A673 (cell line): ENCODE results near the gene SDHB. TPM values are rescaled to one million over a fixed set of nuclear protein-coding genes. Genes with fewer than 3 reads are reported as not detected.

Experiments used
- BruUV-seq: library from RNA; stranded (reverse); fragments of 400-500 nt; replicated peaks from 2 replicates; lab custom pipeline; 2021; lab: Mats Ljungman, UMichigan
- CTCF ChIA-PET: fragments of 300-600 bp; sonication (Branson Sonifier 250); formaldehyde crosslinking; loops from one replicate; lab custom pipeline; 2022; ENCODE audit warnings: antibody characterized with exemption; lab: Charles Lee
- POLR2A ChIA-PET: fragments of 300-600 bp; sonication (Branson Sonifier 250); formaldehyde crosslinking; loops from one replicate; lab custom pipeline; 2022; ENCODE audit warnings: antibody characterized with exemption; ENCODE audit not compliant: low non-redundant PET; lab: Charles Lee
- DNase-seq: peaks from one replicate; pipeline ENCODE4 v3.0.0-alpha.2; 2015; ENCODE audit warnings: low spot score
- H3K27ac ChIP-seq: fragments of 200-600 bp; sonication (generic); 2 replicates; pipeline ENCODE4 v1.5.1; 2016; ENCODE audit warnings: mixed run types, low read depth, mild to moderate bottlenecking, mixed read lengths, antibody characterized with exemption, low read length; ENCODE audit not compliant: poor library complexity, severe bottlenecking
- H3K27me3 ChIP-seq: fragments of 200-600 bp; sonication (generic); replicated peaks from 2 replicates; pipeline ENCODE4 v1.6.1; 2017; ENCODE audit warnings: mixed run types, low read depth, mild to moderate bottlenecking, mixed read lengths, antibody characterized with exemption, low read length; ENCODE audit not compliant: insufficient read depth, poor library complexity
- H3K36me3 ChIP-seq: fragments of 200-600 bp; sonication (generic); 2 replicates; pipeline ENCODE4 v1.6.1; 2016; ENCODE audit warnings: mixed run types, mild to moderate bottlenecking, mixed read lengths, antibody characterized with exemption, low read length; ENCODE audit not compliant: insufficient read depth, poor library complexity, severe bottlenecking
- H3K4me1 ChIP-seq: fragments of 200-600 bp; sonication (generic); 2 replicates; pipeline ENCODE4 v1.6.1; 2017; ENCODE audit warnings: mixed run types, mild to moderate bottlenecking, mixed read lengths, antibody characterized with exemption, low read length; ENCODE audit not compliant: insufficient read depth, poor library complexity, severe bottlenecking
- H3K4me3 ChIP-seq: fragments of 200-600 bp; sonication (generic); 2 replicates; pipeline ENCODE4 v1.5.1; 2016; ENCODE audit warnings: low read depth, mixed run types, mild to moderate bottlenecking, mixed read lengths, low read length; ENCODE audit not compliant: poor library complexity, severe bottlenecking
- H3K9me3 ChIP-seq: fragments of 200-600 bp; sonication (generic); 2 replicates; pipeline ENCODE4 v1.6.1; 2016; ENCODE audit warnings: mixed run types, low read depth, mild to moderate bottlenecking, mixed read lengths, antibody characterized with exemption, low read length; ENCODE audit not compliant: poor library complexity, severe bottlenecking
- EZH2 ChIP-seq: fragments of 200-600 bp; sonication (generic); IDR thresholded peaks from 2 replicates; pipeline ENCODE4 v1.6.1; 2017; ENCODE audit warnings: borderline replicate concordance, low read depth, mild to moderate bottlenecking, mixed read lengths, antibody characterized with exemption, low read length; ENCODE audit not compliant: poor library complexity, severe bottlenecking
- intact Hi-C: fragments of 100-400 bp; cut with micrococcal nuclease; formaldehyde crosslinking; loops from one replicate; pipeline ENCODE4 v1.10.0; 2022; ENCODE audit not compliant: unreplicated experiment
- total RNA-seq: library from RNA; stranded (reverse); gene quantifications from 2 replicates; pipeline ENCODE4 v1.2.3, GENCODE V29; 2021
- TF ChIP-seq, protein P1 (sequence below): fragments of 300-800, 200-600 bp; sonication (generic); conservative IDR thresholded peaks from 2 replicates; pipeline ENCODE4 v1.5.1; 2017; ENCODE audit warnings: low read depth, mild to moderate bottlenecking, antibody characterized with exemption, low read length, moderate library complexity, mixed read lengths

Gene SDHB
- total RNA-seq, 1 experiment from 2014 or later, result 208 TPM

DNA sequence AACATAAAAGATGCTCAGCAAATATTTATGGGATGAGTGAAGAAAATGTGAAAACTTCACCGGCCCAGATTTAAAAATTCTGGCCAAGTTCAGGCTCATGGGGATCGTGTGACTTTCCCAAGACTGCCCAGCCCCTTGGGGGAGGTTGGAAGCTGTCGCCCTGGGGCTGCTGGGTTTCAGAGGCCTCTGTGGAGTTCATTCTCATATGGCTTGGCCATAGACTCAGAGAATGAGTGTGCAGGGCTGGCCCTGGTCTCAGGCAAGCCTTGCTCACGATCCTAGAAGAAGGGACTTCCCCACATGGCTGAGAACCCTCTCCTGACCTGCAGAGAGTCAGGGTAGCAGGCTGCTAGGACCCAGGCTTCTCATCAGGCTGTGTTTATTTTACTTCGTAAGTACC lies 40.8 kb upstream of the SDHB start:
- DNase-seq, result no peak
- Histone ChIP-seq H3K9me3 (no peaks in the 10 kb centered on the region), H3K27ac (no peak overlapping the region), H3K4me1 (peaks cover under 1% of the 10 kb centered on the region), H3K36me3 (no peaks in the 10 kb centered on the region), H3K4me3 (no peak overlapping the region), H3K27me3 (no peaks in the 10 kb centered on the region)
- TF ChIP-seq EZH2, result no peak
- TF ChIP-seq, protein P1, sequence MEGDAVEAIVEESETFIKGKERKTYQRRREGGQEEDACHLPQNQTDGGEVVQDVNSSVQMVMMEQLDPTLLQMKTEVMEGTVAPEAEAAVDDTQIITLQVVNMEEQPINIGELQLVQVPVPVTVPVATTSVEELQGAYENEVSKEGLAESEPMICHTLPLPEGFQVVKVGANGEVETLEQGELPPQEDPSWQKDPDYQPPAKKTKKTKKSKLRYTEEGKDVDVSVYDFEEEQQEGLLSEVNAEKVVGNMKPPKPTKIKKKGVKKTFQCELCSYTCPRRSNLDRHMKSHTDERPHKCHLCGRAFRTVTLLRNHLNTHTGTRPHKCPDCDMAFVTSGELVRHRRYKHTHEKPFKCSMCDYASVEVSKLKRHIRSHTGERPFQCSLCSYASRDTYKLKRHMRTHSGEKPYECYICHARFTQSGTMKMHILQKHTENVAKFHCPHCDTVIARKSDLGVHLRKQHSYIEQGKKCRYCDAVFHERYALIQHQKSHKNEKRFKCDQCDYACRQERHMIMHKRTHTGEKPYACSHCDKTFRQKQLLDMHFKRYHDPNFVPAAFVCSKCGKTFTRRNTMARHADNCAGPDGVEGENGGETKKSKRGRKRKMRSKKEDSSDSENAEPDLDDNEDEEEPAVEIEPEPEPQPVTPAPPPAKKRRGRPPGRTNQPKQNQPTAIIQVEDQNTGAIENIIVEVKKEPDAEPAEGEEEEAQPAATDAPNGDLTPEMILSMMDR, result no peak
- intact Hi-C loops, result no loop called here
- POLR2A ChIA-PET, result no interaction called here
- CTCF ChIA-PET, result no interaction called here
- BruUV-seq, result no TSS peak

DNA sequence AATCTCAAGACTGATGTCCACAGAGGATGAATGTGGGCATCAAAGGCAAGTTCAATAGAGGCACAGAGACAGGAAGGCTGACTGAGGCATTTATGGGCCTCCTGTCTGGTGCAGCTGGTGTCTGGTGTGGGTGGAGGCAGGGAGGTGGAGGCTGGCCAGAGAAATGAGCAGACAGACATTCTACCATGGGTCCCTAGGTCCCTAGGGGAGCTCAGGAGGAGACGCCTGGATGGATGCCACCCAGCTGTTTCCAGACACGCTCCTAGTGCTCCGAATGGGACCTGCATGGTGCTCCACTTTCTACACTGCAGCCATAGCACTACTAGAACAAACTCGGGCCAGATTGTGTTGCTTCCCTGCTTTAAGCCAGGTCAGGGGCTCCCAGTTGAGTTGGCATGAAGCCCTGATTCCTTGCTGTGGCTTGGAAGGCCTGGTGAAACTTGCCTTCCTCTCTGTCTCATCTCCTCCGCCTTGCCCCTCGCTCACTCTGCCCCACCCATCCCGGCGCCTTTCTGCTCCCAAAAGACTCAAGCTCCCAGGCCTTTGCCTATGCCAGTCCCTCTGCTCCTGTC lies 40.1 kb upstream of the SDHB start:
- intact Hi-C loops, result no loop called here
- H3K9me3 ChIP-seq, result no peaks in the 10 kb centered on the region
- H3K4me1 ChIP-seq, result no peaks in the 10 kb centered on the region
- no peaks in the 10 kb centered on the region for H3K27me3 ChIP-seq
- H3K4me3 ChIP-seq, result no peak overlapping the region
- TF ChIP-seq, protein P1, result no peak
- TF ChIP-seq EZH2, result no peak
- no peak overlapping the region for H3K27ac ChIP-seq
- no peak for DNase-seq
- ChIA-PET POLR2A (no interaction called here), CTCF (no interaction called here)
- no peaks in the 10 kb centered on the region for H3K36me3 ChIP-seq
- no TSS peak for BruUV-seq

DNA sequence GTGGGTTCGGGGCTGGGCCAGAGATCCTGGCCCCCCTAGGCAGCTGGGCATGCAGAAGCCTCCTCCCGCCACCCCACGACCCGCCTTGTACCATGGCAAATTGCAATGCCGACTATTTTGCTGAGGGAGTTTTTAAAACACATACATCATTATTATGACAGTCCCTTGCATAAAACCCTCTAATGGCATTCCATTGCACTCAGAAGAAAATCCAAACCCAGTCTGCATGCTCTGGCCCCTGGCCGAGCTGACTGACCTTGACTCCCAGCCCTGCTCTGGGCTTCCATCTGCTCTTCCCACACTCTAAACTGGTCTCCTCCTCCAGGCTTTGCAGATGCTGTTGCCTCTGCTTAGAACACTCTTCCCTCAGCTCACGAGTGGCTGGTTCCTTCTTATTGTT lies 37.4 kb upstream of the SDHB start:
- intact Hi-C loops, result no loop called here
- POLR2A ChIA-PET, result no interaction called here
- no TSS peak for BruUV-seq

More for the DNA sequence above, 37.4 kb upstream of the SDHB start:
- no peak for DNase-seq
- no peak overlapping the region for H3K4me3 ChIP-seq
- no peak for TF ChIP-seq EZH2
- TF ChIP-seq, protein P1, result no peak
- no peak overlapping the region for H3K27ac ChIP-seq
- H3K4me1 ChIP-seq, result no peaks in the 10 kb centered on the region
- CTCF ChIA-PET, result no interaction called here
- no peaks in the 10 kb centered on the region for H3K27me3 ChIP-seq
- H3K9me3 ChIP-seq, result no peaks in the 10 kb centered on the region
- H3K36me3 ChIP-seq, result no peaks in the 10 kb centered on the region
